Fibroblast of lung (primary cell): ENCODE measurements around the gene HRC. TPM values are rescaled to one million over a fixed set of nuclear protein-coding genes. Genes with fewer than 3 reads are reported as not detected.

Experiments
- DNase-seq, 2 donors: peaks; one replicate each; pipeline versions ENCODE4 v3.0.0 to v3.0.0-alpha.2; 2010; ENCODE audit warnings: low read depth in 2 of 2
- H2AFZ ChIP-seq: 2 replicates; pipeline ENCODE4 v1.5.1; 2012; ENCODE audit warnings: low read length, control low read depth, inconsistent platforms
- H3K27ac ChIP-seq: 2 replicates; pipeline ENCODE4 v1.5.1; 2011; ENCODE audit warnings: low read length, control low read depth; ENCODE audit not compliant: insufficient read depth
- H3K27me3 ChIP-seq: 2 replicates; pipeline ENCODE4 v1.5.1; 2011; ENCODE audit warnings: mild to moderate bottlenecking, low read length; ENCODE audit not compliant: control insufficient read depth, insufficient read depth
- H3K36me3 ChIP-seq: 2 replicates; pipeline ENCODE4 v1.5.1; 2011; ENCODE audit warnings: low read length; ENCODE audit not compliant: control insufficient read depth, insufficient read depth
- H3K4me1 ChIP-seq: 2 replicates; pipeline ENCODE4 v1.5.1; 2011; ENCODE audit warnings: low read length; ENCODE audit not compliant: control insufficient read depth, insufficient read depth; ENCODE audit errors: extremely low read depth
- H3K4me2 ChIP-seq: 2 replicates; pipeline ENCODE4 v1.5.1; 2011; ENCODE audit warnings: low read length, control low read depth; ENCODE audit not compliant: insufficient read depth; ENCODE audit errors: extremely low read depth
- H3K4me3 ChIP-seq, 4 experiments: fragments of 200-600 bp in 1 of 4; sonication (generic) in 1 of 4; replicated peaks in 1 of 4; 2 replicates each; pipeline ENCODE4 v1.5.1; 2011 to 2016; ENCODE audit warnings: low read length in 4 of 4, low read depth in 3 of 4, mild to moderate bottlenecking in 3 of 4, control low read depth in 2 of 4, inconsistent platforms in 1 of 4, mixed read lengths in 1 of 4; ENCODE audit not compliant: insufficient read depth in 1 of 4; ENCODE audit errors: control extremely low read depth in 1 of 4
- H3K79me2 ChIP-seq: 2 replicates; pipeline ENCODE4 v1.5.1; 2012; ENCODE audit warnings: mild to moderate bottlenecking, low read length, inconsistent platforms; ENCODE audit not compliant: control insufficient read depth, insufficient read depth
- H3K9ac ChIP-seq: 2 replicates; pipeline ENCODE4 v1.5.1; 2011; ENCODE audit warnings: mild to moderate bottlenecking, low read length, control low read depth; ENCODE audit not compliant: insufficient read depth
- H3K9me3 ChIP-seq: 2 replicates; pipeline ENCODE4 v1.5.1; 2012; ENCODE audit warnings: low read depth, low read length; ENCODE audit not compliant: control insufficient read depth, insufficient read depth
- H4K20me1 ChIP-seq: 2 replicates; pipeline ENCODE4 v1.5.1; 2011; ENCODE audit warnings: low read length; ENCODE audit not compliant: control insufficient read depth, insufficient read depth; ENCODE audit errors: extremely low read depth
- EZH2 ChIP-seq: IDR thresholded peaks from 2 replicates; pipeline ENCODE4 v1.5.1; 2012; ENCODE audit warnings: low read length, control low read depth, mild to moderate bottlenecking; ENCODE audit errors: missing control alignments
- polyA plus RNA-seq, 2 donors: library from polyadenylated mRNA; depleted of rRNA in 1 of 2; stranded (reverse) in 1 of 2; unstranded in 1 of 2; fragments of >200 nt; gene quantifications; 2 replicates each; pipeline ENCODE4 v1.2.1, GENCODE V29; 2011 to 2012; ENCODE audit warnings: missing spikeins in 1 of 2
- total RNA-seq: library from RNA; depleted of rRNA; stranded (reverse); fragments of >200 nt; gene quantifications from 2 replicates; pipeline ENCODE4 v1.2.1, GENCODE V29; 2014
- TF ChIP-seq, protein P1 (sequence below), 2 donors: IDR thresholded peaks in 1 of 2; conservative IDR thresholded peaks in 1 of 2; 1 replicate in 1 of 2; 2 replicates in 1 of 2; pipeline ENCODE4 v1.5.1; 2011 to 2012; ENCODE audit warnings: low read length in 2 of 2, control low read depth in 1 of 2, inconsistent platforms in 1 of 2, low read depth in 1 of 2, mild to moderate bottlenecking in 1 of 2

Gene HRC
- total and polyA plus RNA-seq, 2 donors (not counting 1 experiment from before 2014, with no cell fraction given), result 0.16 TPM; not detected in 1

DNA sequence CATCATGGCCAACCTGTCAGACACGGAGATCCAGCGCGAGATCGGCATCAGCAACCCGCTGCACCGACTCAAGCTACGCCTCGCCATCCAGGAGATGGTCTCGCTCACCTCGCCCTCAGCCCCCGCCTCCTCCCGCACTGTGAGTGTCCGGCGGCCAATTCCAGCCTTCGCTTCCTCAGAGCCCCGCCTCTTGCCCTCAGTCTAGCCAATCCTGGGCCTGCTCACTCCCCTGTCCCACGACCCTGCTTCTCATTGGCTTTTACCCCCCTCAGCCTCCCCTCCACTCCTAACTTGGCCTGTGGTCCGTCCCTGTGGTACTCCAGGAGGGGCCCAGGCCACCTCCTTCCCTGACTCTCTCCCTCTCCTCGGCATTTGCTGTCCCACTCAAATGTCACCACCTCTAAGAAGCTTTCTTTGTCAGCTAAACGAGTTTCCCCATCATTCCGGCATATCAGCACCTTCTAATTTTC is 12.3 kb downstream of the HRC start:
- Histone ChIP-seq H3K36me3 (no peaks in the 10 kb centered on the region), H2AFZ (peak overlapping the region; percentile 97), H3K4me1 (peaks cover 4% of the 10 kb centered on the region), H3K9ac (peak overlapping the region; percentile 43), H3K4me3 (peak overlapping the region; percentile 61 to 76 (median 70)), H3K27me3 (peaks cover under 1% of the 10 kb centered on the region), H3K79me2 (no peaks in the 10 kb centered on the region), H3K4me2 (peak overlapping the region; percentile 87), H3K27ac (no peak overlapping the region), H3K9me3 (no peaks in the 10 kb centered on the region), H4K20me1 (no peaks in the 10 kb centered on the region)
- TF ChIP-seq, protein P1, sequence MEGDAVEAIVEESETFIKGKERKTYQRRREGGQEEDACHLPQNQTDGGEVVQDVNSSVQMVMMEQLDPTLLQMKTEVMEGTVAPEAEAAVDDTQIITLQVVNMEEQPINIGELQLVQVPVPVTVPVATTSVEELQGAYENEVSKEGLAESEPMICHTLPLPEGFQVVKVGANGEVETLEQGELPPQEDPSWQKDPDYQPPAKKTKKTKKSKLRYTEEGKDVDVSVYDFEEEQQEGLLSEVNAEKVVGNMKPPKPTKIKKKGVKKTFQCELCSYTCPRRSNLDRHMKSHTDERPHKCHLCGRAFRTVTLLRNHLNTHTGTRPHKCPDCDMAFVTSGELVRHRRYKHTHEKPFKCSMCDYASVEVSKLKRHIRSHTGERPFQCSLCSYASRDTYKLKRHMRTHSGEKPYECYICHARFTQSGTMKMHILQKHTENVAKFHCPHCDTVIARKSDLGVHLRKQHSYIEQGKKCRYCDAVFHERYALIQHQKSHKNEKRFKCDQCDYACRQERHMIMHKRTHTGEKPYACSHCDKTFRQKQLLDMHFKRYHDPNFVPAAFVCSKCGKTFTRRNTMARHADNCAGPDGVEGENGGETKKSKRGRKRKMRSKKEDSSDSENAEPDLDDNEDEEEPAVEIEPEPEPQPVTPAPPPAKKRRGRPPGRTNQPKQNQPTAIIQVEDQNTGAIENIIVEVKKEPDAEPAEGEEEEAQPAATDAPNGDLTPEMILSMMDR (conservative IDR thresholded peaks at IDR 0.05 in 1 of 2, IDR thresholded peaks at IDR 0.05 in 1 of 2; ENCODE audit: low read depth in 1 of 2, low read length in 2 of 2), result no peak
- no peak for TF ChIP-seq EZH2
- DNase-seq, result peak; percentile 87 to 91

DNA sequence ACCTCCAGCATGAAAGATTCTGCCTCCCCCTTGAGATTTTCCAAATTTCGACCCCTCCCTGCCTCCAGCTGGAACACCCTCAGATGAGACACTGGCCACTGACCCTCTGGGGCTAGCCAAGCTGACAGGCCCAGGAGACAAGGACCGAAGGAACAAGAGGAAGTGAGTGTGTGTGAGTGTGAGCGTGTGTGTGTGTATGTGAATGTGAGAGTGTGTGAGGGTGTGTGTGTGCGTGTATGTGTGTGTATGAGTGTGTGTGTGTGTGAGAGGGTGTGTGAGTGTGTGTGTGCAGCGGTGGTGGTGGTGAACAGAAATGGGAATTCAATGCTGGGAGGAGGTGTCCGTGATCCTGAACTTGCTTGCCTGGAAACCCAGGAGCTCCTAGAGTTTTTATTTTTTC is 13.8 kb downstream of the HRC start:
- no peaks in the 10 kb centered on the region for H3K9me3 ChIP-seq
- H3K9ac ChIP-seq, result no peak overlapping the region
- no peaks in the 10 kb centered on the region for H3K79me2 ChIP-seq
- H3K27me3 ChIP-seq, result no peaks in the 10 kb centered on the region
- H3K36me3 ChIP-seq, result no peaks in the 10 kb centered on the region
- no peak overlapping the region for H3K4me3 ChIP-seq
- H3K27ac ChIP-seq, result no peak overlapping the region
- no peak for TF ChIP-seq EZH2
- TF ChIP-seq, protein P1 (conservative IDR thresholded peaks at IDR 0.05 in 1 of 2, IDR thresholded peaks at IDR 0.05 in 1 of 2; ENCODE audit: low read depth in 1 of 2, low read length in 2 of 2), result no peak
- H3K4me1 ChIP-seq, result peaks cover 9% of the 10 kb centered on the region
- H2AFZ ChIP-seq, result no peak overlapping the region
- H3K4me2 ChIP-seq, result no peak overlapping the region
- H4K20me1 ChIP-seq, result no peaks in the 10 kb centered on the region
- DNase-seq, result no peak

DNA sequence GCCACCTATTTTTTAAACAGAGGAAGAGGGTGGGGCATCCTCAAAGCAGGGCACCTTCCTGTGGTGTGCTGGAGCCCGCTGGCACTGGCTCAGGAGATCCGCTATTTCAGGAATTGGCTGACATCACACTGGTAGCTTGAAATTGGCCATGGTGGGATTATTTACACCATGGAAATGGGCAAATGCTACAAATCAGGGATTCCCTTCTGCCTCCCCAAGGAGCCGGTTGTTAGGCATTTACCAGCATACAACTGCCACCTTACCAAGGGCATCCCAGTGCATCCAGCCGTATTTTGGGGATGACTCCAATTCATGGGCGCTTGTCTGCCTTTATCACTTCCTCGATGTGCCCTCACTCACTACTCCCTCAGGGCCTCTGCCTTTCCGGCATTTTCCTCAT is 14.2 kb downstream of the HRC start:
- Histone ChIP-seq H3K9me3 (no peaks in the 10 kb centered on the region), H3K36me3 (no peaks in the 10 kb centered on the region), H3K4me2 (no peak overlapping the region), H3K9ac (no peak overlapping the region), H2AFZ (no peak overlapping the region), H3K4me1 (peaks cover 9% of the 10 kb centered on the region), H3K27ac (no peak overlapping the region), H3K79me2 (no peaks in the 10 kb centered on the region), H3K27me3 (no peaks in the 10 kb centered on the region), H4K20me1 (no peaks in the 10 kb centered on the region), H3K4me3 (no peak overlapping the region)
- DNase-seq, result no peak
- TF ChIP-seq, protein P1 (conservative IDR thresholded peaks at IDR 0.05 in 1 of 2, IDR thresholded peaks at IDR 0.05 in 1 of 2; ENCODE audit: low read depth in 1 of 2, low read length in 2 of 2), result no peak
- TF ChIP-seq EZH2, result no peak
